Stimulated activated CD4-positive, alpha-beta T cell treated with anti-CD3 and anti-CD28 coated beads, Interleukin-1b, Interleukin-23, amount 100 ng/mL, for 48 hours (primary cell): ENCODE results near the gene CRNKL1.

ENCODE experiments used
- DNase-seq: peaks from one replicate; pipeline ENCODE4 v3.0.0-alpha.2; 2020

CRNKL1 gene

GRCh38 chr20:20060234-20060998, 8.2 kb upstream of the CRNKL1 start:
- no peak for DNase-seq

GRCh38 chr20:20051767-20052073, 546 bp downstream of the CRNKL1 start:
- DNase-seq, result no peak

GRCh38 chr20:20039752-20040387, 12.4 kb downstream of the CRNKL1 start:
- DNase-seq, result no peak

GRCh38 chr20:20038586-20038985, 13.7 kb downstream of the CRNKL1 start:
- DNase-seq, result no peak

- no peak for DNase-seq
Observed at GRCh38 chr20:20037960-20038359, 14.3 kb downstream of the CRNKL1 start.

GRCh38 chr20:20036756-20037155, 15.5 kb downstream of the CRNKL1 start:
- DNase-seq, result no peak

- no peak for DNase-seq
Observed at GRCh38 chr20:20034486-20034885, 17.8 kb downstream of the CRNKL1 start.

GRCh38 chr20:20031790-20032189, 20.5 kb downstream of the CRNKL1 start:
- no peak for DNase-seq

GRCh38 chr20:20027284-20027683, 25.0 kb downstream of the CRNKL1 start:
- DNase-seq, result no peak

- no peak for DNase-seq
Observed at GRCh38 chr20:20024942-20025341, 27.3 kb downstream of the CRNKL1 start.

GRCh38 chr20:20023395-20023794, 28.9 kb downstream of the CRNKL1 start:
- DNase-seq, result no peak

- DNase-seq, result no peak
Observed at GRCh38 chr20:20022498-20022897, 29.8 kb downstream of the CRNKL1 start.

GRCh38 chr20:20021835-20022234, 30.4 kb downstream of the CRNKL1 start:
- no peak for DNase-seq

- DNase-seq, result no peak
Observed at GRCh38 chr20:20020908-20021307, 31.4 kb downstream of the CRNKL1 start.

GRCh38 chr20:20019123-20019522, 33.1 kb downstream of the CRNKL1 start:
- no peak for DNase-seq

GRCh38 chr20:20018366-20018765, 33.9 kb downstream of the CRNKL1 start:
- no peak for DNase-seq

- DNase-seq, result peak; percentile 6
Observed at GRCh38 chr20:20017844-20018185, 34.5 kb downstream of the CRNKL1 start.

- peak; percentile 93 for DNase-seq
Observed at GRCh38 chr20:20017001-20017843, 35.0 kb downstream of the CRNKL1 start, which contains the start of gene NAA20. Gene NAA20 (plus strand): TSS chr20:20017362. CDS start chr20:20017397, 35 bp downstream.

- DNase-seq, result peak; percentile 31
Observed at GRCh38 chr20:20014659-20015058, 37.6 kb downstream of the CRNKL1 start.

- no peak for DNase-seq
Observed at GRCh38 chr20:20012541-20012940, 39.7 kb downstream of the CRNKL1 start.

- DNase-seq, result no peak
Observed at GRCh38 chr20:20010639-20011500, 41.4 kb downstream of the CRNKL1 start.

- no peak for DNase-seq
Observed at GRCh38 chr20:20009784-20010253, 42.4 kb downstream of the CRNKL1 start.

- no peak for DNase-seq
Observed at GRCh38 chr20:20005342-20005741, 46.9 kb downstream of the CRNKL1 start.
